Skin epidermis (tissue), 12 donors: ENCODE data around the gene SCD5.

Source experiments
- H3K27ac ChIP-seq, 21 experiments: fragments of 200-600 bp; sonication (generic) in 11 of 21; one replicate each; pipeline ENCODE4 v1.5.0; 2020; ENCODE audit warnings: mild to moderate bottlenecking in 3 of 21, inconsistent platforms in 2 of 21, moderate library complexity in 2 of 21
- H3K4me3 ChIP-seq, 7 experiments: fragments of 200-600 bp; sonication (generic) in 2 of 7; one replicate each; pipeline ENCODE4 v1.5.0; 2020; ENCODE audit warnings: inconsistent platforms in 2 of 7, mild to moderate bottlenecking in 2 of 7, moderate library complexity in 1 of 7

The SCD5 gene

GRCh38 chr4:82618103-82618720, 180.4 kb downstream of the SCD5 start:
- H3K27ac ChIP-seq, result no peak overlapping the region
- no peak overlapping the region for H3K4me3 ChIP-seq

GRCh38 chr4:82614838-82615449, 183.7 kb downstream of the SCD5 start:
- H3K4me3 ChIP-seq, result no peak overlapping the region

GRCh38 chr4:82613121-82613520, 185.5 kb downstream of the SCD5 start:
- Histone ChIP-seq H3K27ac (no peak overlapping the region), H3K4me3 (no peak overlapping the region)

More at GRCh38 chr4:82614838-82615449, 183.7 kb downstream of the SCD5 start:
- no peak overlapping the region for H3K27ac ChIP-seq

GRCh38 chr4:82611982-82612381, 186.6 kb downstream of the SCD5 start:
- Histone ChIP-seq H3K27ac (no peak overlapping the region), H3K4me3 (no peak overlapping the region)

GRCh38 chr4:82611527-82611926, 187.1 kb downstream of the SCD5 start:
- Histone ChIP-seq H3K27ac (no peak overlapping the region), H3K4me3 (no peak overlapping the region)

GRCh38 chr4:82610041-82610440, 188.6 kb downstream of the SCD5 start:
- no peak overlapping the region for H3K27ac ChIP-seq

GRCh38 chr4:82606622-82607021, 192.0 kb downstream of the SCD5 start:
- H3K27ac ChIP-seq, result no peak overlapping the region
- no peak overlapping the region for H3K4me3 ChIP-seq

More at GRCh38 chr4:82610041-82610440, 188.6 kb downstream of the SCD5 start:
- H3K4me3 ChIP-seq, result no peak overlapping the region

GRCh38 chr4:82604522-82604921, 194.1 kb downstream of the SCD5 start:
- Histone ChIP-seq H3K27ac (no peak overlapping the region), H3K4me3 (no peak overlapping the region)

GRCh38 chr4:82601242-82602015, 197.2 kb downstream of the SCD5 start:
- Histone ChIP-seq H3K27ac (no peak overlapping the region), H3K4me3 (no peak overlapping the region)

- Histone ChIP-seq H3K27ac (no peak overlapping the region), H3K4me3 (no peak overlapping the region)
Observed at GRCh38 chr4:82599336-82599735, 199.3 kb downstream of the SCD5 start.

GRCh38 chr4:82594456-82594855, 204.1 kb downstream of the SCD5 start:
- H3K27ac ChIP-seq, result no peak overlapping the region
- H3K4me3 ChIP-seq, result no peak overlapping the region

GRCh38 chr4:82593411-82593810, 205.2 kb downstream of the SCD5 start:
- H3K4me3 ChIP-seq, result no peak overlapping the region
- no peak overlapping the region for H3K27ac ChIP-seq

GRCh38 chr4:82592639-82593038, 206.0 kb downstream of the SCD5 start:
- Histone ChIP-seq H3K4me3 (no peak overlapping the region), H3K27ac (no peak overlapping the region)

GRCh38 chr4:82591592-82591991, 207.0 kb downstream of the SCD5 start:
- H3K4me3 ChIP-seq, result no peak overlapping the region
- H3K27ac ChIP-seq, result no peak overlapping the region

GRCh38 chr4:82589756-82590155, 208.8 kb downstream of the SCD5 start:
- Histone ChIP-seq H3K27ac (no peak overlapping the region), H3K4me3 (no peak overlapping the region)

GRCh38 chr4:82588771-82589270, 209.8 kb downstream of the SCD5 start:
- no peak overlapping the region for H3K4me3 ChIP-seq
- no peak overlapping the region for H3K27ac ChIP-seq

GRCh38 chr4:82587826-82588540, 210.6 kb downstream of the SCD5 start:
- no peak overlapping the region for H3K4me3 ChIP-seq

GRCh38 chr4:82585690-82586435, 212.7 kb downstream of the SCD5 start:
- no peak overlapping the region for H3K4me3 ChIP-seq

More at GRCh38 chr4:82587826-82588540, 210.6 kb downstream of the SCD5 start:
- H3K27ac ChIP-seq, result no peak overlapping the region

GRCh38 chr4:82584931-82585330, 213.7 kb downstream of the SCD5 start:
- H3K27ac ChIP-seq, result no peak overlapping the region
- no peak overlapping the region for H3K4me3 ChIP-seq

More at GRCh38 chr4:82585690-82586435, 212.7 kb downstream of the SCD5 start:
- H3K27ac ChIP-seq, result no peak overlapping the region
